ENCODE data around the gene C1orf216.
"Not testable (repeated sequence)": the region's sequence is repeated elsewhere in the genome, so short reads cannot be mapped to it uniquely, and the experiment has no call there.

Gene C1orf216

GRCh38 chr1:35692317-35692716, 26.4 kb downstream of the C1orf216 start:
- no peaks in the 10 kb centered on the region for H3K36me3 ChIP-seq
- no peaks in the 10 kb centered on the region for H3K4me1 ChIP-seq
- DNase-seq = no peak
- TF ChIP-seq CTCF (IDR thresholded peaks at IDR 0.05; ENCODE audit: low read depth, low read length) = no peak
- H3K9me3 ChIP-seq = no peaks in the 10 kb centered on the region
- H3K4me3 ChIP-seq (ENCODE audit: low read depth, low read length) = no peak overlapping the region
- H3K27me3 ChIP-seq = no peaks in the 10 kb centered on the region

- Histone ChIP-seq H3K4me1 (no peaks in the 10 kb centered on the region), H3K27me3 (no peaks in the 10 kb centered on the region), H3K9me3 (no peaks in the 10 kb centered on the region), H3K4me3 (ENCODE audit: low read depth, low read length) (no peak overlapping the region), H3K36me3 (no peaks in the 10 kb centered on the region)
- no peak for TF ChIP-seq CTCF (IDR thresholded peaks at IDR 0.05; ENCODE audit: low read depth, low read length)
- DNase-seq = no peak
Measured at GRCh38 chr1:35691571-35692220, 27.0 kb downstream of the C1orf216 start.

GRCh38 chr1:35691080-35691479, 27.6 kb downstream of the C1orf216 start:
- Histone ChIP-seq H3K27me3 (no peaks in the 10 kb centered on the region), H3K4me3 (ENCODE audit: low read depth, low read length) (no peak overlapping the region)
- no peak for TF ChIP-seq CTCF (IDR thresholded peaks at IDR 0.05; ENCODE audit: low read depth, low read length)

GRCh38 chr1:35690103-35690502, 28.6 kb downstream of the C1orf216 start:
- not testable (repeated sequence) for H3K36me3 ChIP-seq; H3K4me3 ChIP-seq (ENCODE audit: low read depth, low read length); H3K4me1 ChIP-seq; H3K27me3 ChIP-seq; DNase-seq; H3K9me3 ChIP-seq

More at GRCh38 chr1:35691080-35691479, 27.6 kb downstream of the C1orf216 start:
- Histone ChIP-seq H3K36me3 (no peaks in the 10 kb centered on the region), H3K4me1 (no peaks in the 10 kb centered on the region), H3K9me3 (no peaks in the 10 kb centered on the region)
- no peak for DNase-seq

GRCh38 chr1:35688161-35688560, 30.5 kb downstream of the C1orf216 start:
- DNase-seq = no peak
- Histone ChIP-seq H3K36me3 (no peaks in the 10 kb centered on the region), H3K4me3 (ENCODE audit: low read depth, low read length) (no peak overlapping the region), H3K9me3 (no peaks in the 10 kb centered on the region), H3K27me3 (no peaks in the 10 kb centered on the region), H3K4me1 (no peaks in the 10 kb centered on the region)
- TF ChIP-seq CTCF (IDR thresholded peaks at IDR 0.05; ENCODE audit: low read depth, low read length) = no peak

- H3K9me3 ChIP-seq = no peaks in the 10 kb centered on the region
- H3K36me3 ChIP-seq = no peaks in the 10 kb centered on the region
- no peaks in the 10 kb centered on the region for H3K4me1 ChIP-seq
- DNase-seq = no peak
- no peak for TF ChIP-seq CTCF (IDR thresholded peaks at IDR 0.05; ENCODE audit: low read depth, low read length)
- H3K4me3 ChIP-seq (ENCODE audit: low read depth, low read length) = no peak overlapping the region
- no peaks in the 10 kb centered on the region for H3K27me3 ChIP-seq
Measured at GRCh38 chr1:35683012-35683411, 35.7 kb downstream of the C1orf216 start.
